HepG2 (cell line): ENCODE data around the gene CDH23. TPM values are rescaled to one million over a fixed set of nuclear protein-coding genes. Genes with fewer than 3 reads are reported as not detected.

Experiments
- CEBPG ChIP-seq: IDR thresholded peaks from 2 replicates; pipeline ENCODE4 v1.6.1; 2016
- FOXA1 ChIP-seq, 2 experiments: fragments of 450-650 bp in 1 of 2; sonication (generic) in 1 of 2; formaldehyde crosslinking in 1 of 2; IDR thresholded peaks; 2 replicates each; pipeline versions ENCODE4 v1.4.0 to v1.6.1; 2016 to 2020; ENCODE audit warnings: missing genetic modification reagents in 1 of 2
- FOXK1 ChIP-seq: sonication (generic); formaldehyde crosslinking; IDR thresholded peaks from 2 replicates; pipeline ENCODE4 v1.4.0; 2020; ENCODE audit warnings: low read depth, missing genetic modification reagents, borderline replicate concordance
- GPN1 ChIP-seq: sonication (generic); formaldehyde crosslinking; IDR thresholded peaks from 2 replicates; pipeline ENCODE4 v1.5.1; 2020; ENCODE audit warnings: missing genetic modification reagents, borderline replicate concordance
- HNRNPL ChIP-seq: fragments of 200-400 bp; formaldehyde crosslinking; IDR thresholded peaks from 2 replicates; pipeline ENCODE4 v1.6.1; 2017; ENCODE audit warnings: mild to moderate bottlenecking, low read depth, low read length
- HOXA3 ChIP-seq: sonication (generic); formaldehyde crosslinking; IDR thresholded peaks from 2 replicates; pipeline ENCODE4 v1.5.0; 2020; ENCODE audit warnings: missing genetic modification reagents
- NBN ChIP-seq: fragments of 450-650 bp; conservative IDR thresholded peaks from 2 replicates; pipeline ENCODE4 v1.6.1; 2017
- NFKBIZ ChIP-seq: IDR thresholded peaks from 2 replicates; pipeline ENCODE4 v1.6.1; 2018; ENCODE audit warnings: missing genetic modification reagents, missing compliant biosample characterization
- SMC3 ChIP-seq: IDR thresholded peaks from 2 replicates; pipeline ENCODE4 v1.6.1; 2011; ENCODE audit warnings: low read length, improper control_type of control experiment
- TAF1 ChIP-seq: sonication (generic); formaldehyde crosslinking; IDR thresholded peaks from 2 replicates; pipeline ENCODE4 v1.4.0; 2020; ENCODE audit warnings: missing genetic modification reagents
- ZBTB7A ChIP-seq: sonication (generic); formaldehyde crosslinking; IDR thresholded peaks from 2 replicates; pipeline ENCODE4 v1.8.0; 2022; ENCODE audit warnings: mild to moderate bottlenecking, missing genetic modification reagents
- ZNF430 ChIP-seq: sonication (generic); formaldehyde crosslinking; IDR thresholded peaks from 2 replicates; pipeline ENCODE4 v1.9.0; 2021; ENCODE audit warnings: mild to moderate bottlenecking, missing genetic modification reagents
- ZNF563 ChIP-seq: sonication (generic); formaldehyde crosslinking; IDR thresholded peaks from 2 replicates; pipeline ENCODE4 v1.8.0; 2022; ENCODE audit warnings: mild to moderate bottlenecking, moderate library complexity, missing genetic modification reagents
- ZNF710 ChIP-seq: sonication (generic); formaldehyde crosslinking; IDR thresholded peaks from 2 replicates; pipeline ENCODE4 v1.5.0; 2020; ENCODE audit warnings: mild to moderate bottlenecking, missing genetic modification reagents, borderline replicate concordance
- polyA plus RNA-seq, 8 experiments: library from polyadenylated mRNA; depleted of rRNA in 3 of 8; stranded (reverse) in 7 of 8; unstranded in 1 of 8; fragments of >200 nt; fragmentation: Illumina TruSeq in 4 of 8; extraction: Trizol in 4 of 8; gene quantifications; 2 replicates each; pipeline versions ENCODE4 v1.2.1 to v1.2.3, GENCODE V29; 2011 to 2016; ENCODE audit warnings: low read depth in 4 of 8, missing spikeins in 1 of 8, mixed read lengths in 1 of 8; ENCODE audit not compliant: insufficient read depth in 1 of 8
- total RNA-seq, 5 experiments: library from RNA; depleted of rRNA; stranded (reverse); fragments of >200 nt; fragmentation: Illumina TruSeq; extraction: Trizol; gene quantifications; 2 replicates each; pipeline ENCODE4 v1.2.3, GENCODE V29; 2016; ENCODE audit warnings: low read depth in 1 of 5
- TF ChIP-seq, protein P1 (sequence below), 2 experiments: sonication (generic) in 1 of 2; formaldehyde crosslinking in 1 of 2; IDR thresholded peaks; 2 replicates each; pipeline versions ENCODE4 v1.4.0 to v1.6.1; 2018 to 2020; ENCODE audit warnings: missing genetic modification reagents in 2 of 2, borderline replicate concordance in 1 of 2, low read depth in 1 of 2, mild to moderate bottlenecking in 1 of 2, missing biosample characterization in 1 of 2
- TF ChIP-seq, protein P2 (sequence below): sonication (generic); formaldehyde crosslinking; IDR thresholded peaks from 2 replicates; pipeline ENCODE4 v1.4.0; 2020; ENCODE audit warnings: missing genetic modification reagents

The CDH23 gene
- total and polyA plus RNA-seq, 2 of the 13 experiments (the other 11 are each of a cell fraction or from before 2014, with no cell fraction given), result 0.13 TPM; not detected in 1

- TF ChIP-seq CEBPG (CRISPR knock-in tag), result peak; percentile 53
- TF ChIP-seq, protein P1, sequence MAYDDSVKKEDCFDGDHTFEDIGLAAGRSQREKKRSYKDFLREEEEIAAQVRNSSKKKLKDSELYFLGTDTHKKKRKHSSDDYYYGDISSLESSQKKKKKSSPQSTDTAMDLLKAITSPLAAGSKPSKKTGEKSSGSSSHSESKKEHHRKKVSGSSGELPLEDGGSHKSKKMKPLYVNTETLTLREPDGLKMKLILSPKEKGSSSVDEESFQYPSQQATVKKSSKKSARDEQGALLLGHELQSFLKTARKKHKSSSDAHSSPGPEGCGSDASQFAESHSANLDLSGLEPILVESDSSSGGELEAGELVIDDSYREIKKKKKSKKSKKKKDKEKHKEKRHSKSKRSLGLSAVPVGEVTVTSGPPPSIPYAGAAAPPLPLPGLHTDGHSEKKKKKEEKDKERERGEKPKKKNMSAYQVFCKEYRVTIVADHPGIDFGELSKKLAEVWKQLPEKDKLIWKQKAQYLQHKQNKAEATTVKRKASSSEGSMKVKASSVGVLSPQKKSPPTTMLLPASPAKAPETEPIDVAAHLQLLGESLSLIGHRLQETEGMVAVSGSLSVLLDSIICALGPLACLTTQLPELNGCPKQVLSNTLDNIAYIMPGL (CRISPR knock-in tag; IDR thresholded peaks at IDR 0.05; ENCODE audit: borderline replicate concordance in 1 of 2, low read depth in 1 of 2), result 0 out of 4 replicates have a peak, but pooled peaks of 1 of the 2 experiments have one; percentile 27
- TF ChIP-seq FOXK1 (CRISPR knock-in tag), result 0 out of 2 replicates have a peak, but pooled peaks have one; percentile 23
- no peak for TF ChIP-seq ZNF710 (CRISPR knock-in tag)
- TF ChIP-seq SMC3, result peak; percentile 62
- TF ChIP-seq, protein P2, sequence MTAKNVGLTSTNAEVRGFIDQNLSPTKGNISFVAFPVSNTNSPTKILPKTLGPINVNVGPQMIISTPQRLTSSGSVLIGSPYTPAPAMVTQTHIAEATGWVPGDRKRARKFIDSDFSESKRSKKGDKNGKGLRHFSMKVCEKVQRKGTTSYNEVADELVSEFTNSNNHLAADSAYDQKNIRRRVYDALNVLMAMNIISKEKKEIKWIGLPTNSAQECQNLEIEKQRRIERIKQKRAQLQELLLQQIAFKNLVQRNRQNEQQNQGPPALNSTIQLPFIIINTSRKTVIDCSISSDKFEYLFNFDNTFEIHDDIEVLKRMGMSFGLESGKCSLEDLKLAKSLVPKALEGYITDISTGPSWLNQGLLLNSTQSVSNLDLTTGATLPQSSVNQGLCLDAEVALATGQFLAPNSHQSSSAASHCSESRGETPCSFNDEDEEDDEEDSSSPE (CRISPR knock-in tag), result no peak
- TF ChIP-seq ZNF430 (CRISPR knock-in tag), result no peak
- TF ChIP-seq FOXA1 (IDR thresholded peaks at IDR 0.05), result no peak
- TF ChIP-seq FOXA1 (CRISPR knock-in tag; IDR thresholded peaks at IDR 0.05), result peak; percentile 18; the same call in 1 of the 2 replicates
- TF ChIP-seq HOXA3, result 0 out of 2 replicates have a peak, but pooled peaks have one; percentile 16
- 0 out of 2 replicates have a peak, but pooled peaks have one; percentile 22 for TF ChIP-seq TAF1 (CRISPR knock-in tag)
- no peak for TF ChIP-seq NBN
- TF ChIP-seq ZNF563 (CRISPR knock-in tag), result no peak
- TF ChIP-seq HNRNPL, result no peak
- no peak for TF ChIP-seq GPN1 (CRISPR knock-in tag)
- TF ChIP-seq NFKBIZ, result 0 out of 2 replicates have a peak, but pooled peaks have one; percentile 22
- no peak for TF ChIP-seq ZBTB7A (CRISPR knock-in tag)
Observed at GRCh38 chr10:71837098-71837827, 440.5 kb downstream of the CDH23 start (continued).
